WTC11 (cell line): ENCODE measurements around the gene ADAM33. TPM values are rescaled to one million over a fixed set of nuclear protein-coding genes. Genes with fewer than 3 reads are reported as not detected.

Experiments used
- ATAC-seq: fragments of 200-7000 bp; cut with Tn5 transposase; 2 replicates; pipeline ENCODE4 v1.10.0; 2021; ENCODE audit warnings: mild to moderate bottlenecking, moderate library complexity
- CTCF ChIA-PET: fragments of 300-600 bp; sonication (Branson Sonifier 250); formaldehyde crosslinking; loops from one replicate; lab custom pipeline; 2021; ENCODE audit warnings: antibody characterized with exemption; lab: Charles Lee
- POLR2A ChIA-PET: fragments of 350-600 bp; sonication (Branson Sonifier 250); formaldehyde crosslinking; loops from one replicate; lab custom pipeline; 2021; ENCODE audit warnings: antibody characterized with exemption; lab: Charles Lee
- DNase-seq: peaks from one replicate; pipeline ENCODE4 v3.0.0; 2021; ENCODE audit warnings: low spot score
- H3K27ac Mint-ChIP-seq: 2 replicates; pipeline ENCODE4 v1.8.0; 2021; ENCODE audit warnings: mixed read lengths
- H3K27me3 Mint-ChIP-seq: 2 replicates; pipeline ENCODE4 v1.8.0; 2021; ENCODE audit warnings: low read depth, mild to moderate bottlenecking, moderate library complexity, mixed read lengths
- H3K36me3 Mint-ChIP-seq: 2 replicates; pipeline ENCODE4 v1.8.0; 2021; ENCODE audit warnings: mixed read lengths
- H3K4me1 Mint-ChIP-seq: 2 replicates; pipeline ENCODE4 v1.8.0; 2022; ENCODE audit warnings: mixed read lengths
- H3K4me3 Mint-ChIP-seq: 2 replicates; pipeline ENCODE4 v1.8.0; 2021; ENCODE audit warnings: mild to moderate bottlenecking, moderate library complexity, mixed read lengths
- H3K9me3 Mint-ChIP-seq: 2 replicates; pipeline ENCODE4 v1.8.0; 2021; ENCODE audit warnings: mixed read lengths
- ATF3 ChIP-seq: sonication (generic); formaldehyde crosslinking; conservative IDR thresholded peaks from 2 replicates; pipeline ENCODE4 v1.8.1; 2022; ENCODE audit warnings: mild to moderate bottlenecking, missing genetic modification reagents
- ETV6 ChIP-seq: sonication (generic); formaldehyde crosslinking; IDR thresholded peaks from 2 replicates; pipeline ENCODE4 v1.8.1; 2022; ENCODE audit warnings: mild to moderate bottlenecking, missing genetic modification reagents
- FOXJ3 ChIP-seq: sonication (generic); formaldehyde crosslinking; IDR thresholded peaks from 2 replicates; pipeline ENCODE4 v1.9.0; 2021; ENCODE audit warnings: missing genetic modification reagents, mild to moderate bottlenecking, borderline replicate concordance
- FOXP1 ChIP-seq: sonication (generic); formaldehyde crosslinking; IDR thresholded peaks from 2 replicates; pipeline ENCODE4 v1.8.0; 2022; ENCODE audit warnings: missing genetic modification reagents, mild to moderate bottlenecking, moderate library complexity, borderline replicate concordance
- HMGA2 ChIP-seq: fragments of 250-450 bp; sonication (Bioruptor Pico); IDR thresholded peaks from 2 replicates; pipeline ENCODE4 v1.4.0; 2021; ENCODE audit warnings: mild to moderate bottlenecking, moderate library complexity
- KAT7 ChIP-seq: sonication (generic); formaldehyde crosslinking; IDR thresholded peaks from 2 replicates; pipeline ENCODE4 v1.8.1; 2023; ENCODE audit warnings: missing genetic modification reagents, mild to moderate bottlenecking, borderline replicate concordance
- MLX ChIP-seq: sonication (generic); formaldehyde crosslinking; IDR thresholded peaks from 2 replicates; pipeline ENCODE4 v1.8.1; 2023; ENCODE audit warnings: mild to moderate bottlenecking, missing genetic modification reagents, moderate library complexity
- MXD4 ChIP-seq: fragments of 250-450 bp; sonication (Bioruptor Pico); IDR thresholded peaks from 2 replicates; pipeline ENCODE4 v1.8.0; 2021; ENCODE audit warnings: mild to moderate bottlenecking, moderate library complexity, borderline replicate concordance
- NFE2L1 ChIP-seq: sonication (generic); formaldehyde crosslinking; IDR thresholded peaks from 2 replicates; pipeline ENCODE4 v1.8.1; 2023; ENCODE audit warnings: missing genetic modification reagents
- PRDM15 ChIP-seq: sonication (generic); formaldehyde crosslinking; IDR thresholded peaks from 2 replicates; pipeline ENCODE4 v1.8.0; 2022; ENCODE audit warnings: missing genetic modification reagents
- PRRX2 ChIP-seq: fragments of 250-450 bp; sonication (Bioruptor Pico); IDR thresholded peaks from 2 replicates; pipeline ENCODE4 v1.8.0; 2021; ENCODE audit warnings: mild to moderate bottlenecking
- SP1 ChIP-seq: sonication (generic); formaldehyde crosslinking; conservative IDR thresholded peaks from 2 replicates; pipeline ENCODE4 v1.8.1; 2022; ENCODE audit warnings: missing genetic modification reagents
- TEAD4 ChIP-seq: sonication (generic); formaldehyde crosslinking; IDR thresholded peaks from 2 replicates; pipeline ENCODE4 v1.8.0; 2022; ENCODE audit warnings: mild to moderate bottlenecking, missing genetic modification reagents
- TP53 ChIP-seq: sonication (generic); formaldehyde crosslinking; IDR thresholded peaks from 2 replicates; pipeline ENCODE4 v1.8.1; 2023; ENCODE audit warnings: mild to moderate bottlenecking, missing genetic modification reagents
- ZNF121 ChIP-seq: sonication (generic); formaldehyde crosslinking; IDR thresholded peaks from 2 replicates; pipeline ENCODE4 v1.8.0; 2023; ENCODE audit warnings: missing genetic modification reagents
- ZNF219 ChIP-seq: sonication (generic); formaldehyde crosslinking; IDR thresholded peaks from 2 replicates; pipeline ENCODE4 v1.8.0; 2023; ENCODE audit warnings: missing genetic modification reagents, mild to moderate bottlenecking, borderline replicate concordance
- ZNF263 ChIP-seq: sonication (generic); formaldehyde crosslinking; IDR thresholded peaks from 2 replicates; pipeline ENCODE4 v1.8.1; 2022; ENCODE audit warnings: low read depth, mild to moderate bottlenecking, moderate library complexity, missing genetic modification reagents
- ZNF416 ChIP-seq: fragments of 250-450 bp; sonication (Bioruptor Pico); IDR thresholded peaks from 2 replicates; pipeline ENCODE4 v1.9.0; 2021; ENCODE audit warnings: mild to moderate bottlenecking, inconsistent platforms
- ZNF423 ChIP-seq: fragments of 250-450 bp; sonication (Bioruptor Pico); IDR thresholded peaks from 2 replicates; pipeline ENCODE4 v2.1.2; 2022; ENCODE audit warnings: mild to moderate bottlenecking, moderate library complexity
- total RNA-seq: library from RNA; stranded (reverse); gene quantifications from 3 replicates; pipeline ENCODE4 v1.2.3, GENCODE V29; 2021
- TF ChIP-seq, protein P1 (sequence below): fragments of 200-600 bp; IDR thresholded peaks from 2 replicates; pipeline ENCODE4 v1.8.0; 2022; ENCODE audit warnings: antibody characterized with exemption

The ADAM33 gene
- total RNA-seq, 1 experiment from 2014 or later: 5.3 TPM

DNA sequence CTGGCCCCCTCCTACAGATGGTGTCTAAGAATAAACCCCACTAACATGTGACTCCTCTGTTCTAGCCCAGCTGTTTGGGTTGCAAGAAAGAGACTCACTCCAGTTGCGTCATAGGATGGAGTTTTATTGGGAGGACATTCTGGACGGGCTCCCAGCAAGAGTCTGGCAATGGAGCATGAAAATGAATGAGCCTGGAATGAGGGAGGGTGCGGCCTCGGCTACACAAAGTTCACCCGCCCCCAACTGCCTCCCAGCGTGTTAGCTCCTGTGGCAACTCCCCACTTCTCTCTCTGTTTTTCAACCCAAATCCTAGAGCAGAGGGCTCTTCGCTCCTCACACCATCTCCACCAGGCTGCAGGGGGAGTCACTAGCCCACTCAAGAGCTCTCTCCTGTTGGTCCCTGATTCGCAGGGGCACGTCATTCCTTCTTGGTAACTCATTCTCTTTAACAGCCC lies 5.1 kb upstream of the ADAM33 start:
- ChIA-PET POLR2A (no interaction called here), CTCF (interaction anchor here (1.0 to 2.8 kb wide), 16 partner anchors 9 to 99 kb away, joined by 3 to 30 read pairs (median 6); partner anchors contain the start of genes CENPB and HSPA12B)
- H3K4me3 Mint-ChIP-seq: no peak overlapping the region
- ATAC-seq (peak; percentile 17), DNase-seq (no peak)
- H3K27ac Mint-ChIP-seq: no peak overlapping the region
- no peaks in the 10 kb centered on the region for H3K36me3 Mint-ChIP-seq
- H3K9me3 Mint-ChIP-seq: peaks cover 4% of the 10 kb centered on the region; the same call in 1 of the 2 replicates
- TF ChIP-seq ZNF416 (no peak), NFE2L1 (CRISPR knock-in tag) (no peak), SP1 (CRISPR knock-in tag) (no peak), ZNF219 (CRISPR knock-in tag) (no peak), TEAD4 (CRISPR knock-in tag) (no peak), FOXP1 (no peak), ATF3 (CRISPR knock-in tag) (no peak), ZNF423 (CRISPR knock-in tag) (no peak), ZNF263 (CRISPR knock-in tag) (no peak)
- TF ChIP-seq, protein P1, sequence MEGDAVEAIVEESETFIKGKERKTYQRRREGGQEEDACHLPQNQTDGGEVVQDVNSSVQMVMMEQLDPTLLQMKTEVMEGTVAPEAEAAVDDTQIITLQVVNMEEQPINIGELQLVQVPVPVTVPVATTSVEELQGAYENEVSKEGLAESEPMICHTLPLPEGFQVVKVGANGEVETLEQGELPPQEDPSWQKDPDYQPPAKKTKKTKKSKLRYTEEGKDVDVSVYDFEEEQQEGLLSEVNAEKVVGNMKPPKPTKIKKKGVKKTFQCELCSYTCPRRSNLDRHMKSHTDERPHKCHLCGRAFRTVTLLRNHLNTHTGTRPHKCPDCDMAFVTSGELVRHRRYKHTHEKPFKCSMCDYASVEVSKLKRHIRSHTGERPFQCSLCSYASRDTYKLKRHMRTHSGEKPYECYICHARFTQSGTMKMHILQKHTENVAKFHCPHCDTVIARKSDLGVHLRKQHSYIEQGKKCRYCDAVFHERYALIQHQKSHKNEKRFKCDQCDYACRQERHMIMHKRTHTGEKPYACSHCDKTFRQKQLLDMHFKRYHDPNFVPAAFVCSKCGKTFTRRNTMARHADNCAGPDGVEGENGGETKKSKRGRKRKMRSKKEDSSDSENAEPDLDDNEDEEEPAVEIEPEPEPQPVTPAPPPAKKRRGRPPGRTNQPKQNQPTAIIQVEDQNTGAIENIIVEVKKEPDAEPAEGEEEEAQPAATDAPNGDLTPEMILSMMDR: no peak
- peaks cover 15% of the 10 kb centered on the region for H3K27me3 Mint-ChIP-seq
- H3K4me1 Mint-ChIP-seq: peaks cover 30% of the 10 kb centered on the region

- H3K4me3 Mint-ChIP-seq: no peak overlapping the region
- no peak for ATAC-seq
- no peak for DNase-seq
- ChIA-PET POLR2A (no interaction called here), CTCF (interaction anchor here (1.0 to 2.8 kb wide), 14 partner anchors 9 to 100 kb away, joined by 3 to 30 read pairs (median 6); partner anchors contain the start of genes CENPB and HSPA12B)
- peaks cover 15% of the 10 kb centered on the region for H3K27me3 Mint-ChIP-seq
- no peak overlapping the region for H3K27ac Mint-ChIP-seq
- peaks cover 30% of the 10 kb centered on the region for H3K4me1 Mint-ChIP-seq
- TF ChIP-seq PRRX2 (CRISPR knock-in tag) (no peak), ETV6 (CRISPR knock-in tag) (no peak), FOXJ3 (CRISPR knock-in tag) (no peak), ZNF121 (CRISPR knock-in tag) (no peak), HMGA2 (CRISPR knock-in tag) (no peak), TP53 (CRISPR knock-in tag) (no peak), ZNF263 (CRISPR knock-in tag) (no peak), MLX (no peak), ZNF219 (CRISPR knock-in tag) (no peak), MXD4 (CRISPR knock-in tag) (no peak), NFE2L1 (CRISPR knock-in tag) (no peak), TEAD4 (CRISPR knock-in tag) (no peak), SP1 (CRISPR knock-in tag) (no peak), PRDM15 (CRISPR knock-in tag) (no peak), ZNF423 (CRISPR knock-in tag) (no peak), KAT7 (CRISPR knock-in tag) (no peak), ATF3 (CRISPR knock-in tag) (no peak)
- no peaks in the 10 kb centered on the region for H3K36me3 Mint-ChIP-seq
- H3K9me3 Mint-ChIP-seq: peaks cover 4% of the 10 kb centered on the region; the same call in 1 of the 2 replicates
Observed at GRCh38 chr20:3686421-3686820, 4.6 kb upstream of the ADAM33 start.
